IPS DF 19.7 (cell line): Measurements from ENCODE around the gene TRIM40.

Experiments used
- DNase-seq: peaks from one replicate; pipeline ENCODE4 v3.0.0-alpha.2; 2013; ENCODE audit warnings: low read depth, low spot score

The TRIM40 gene

GRCh38 chr6:30147096-30147495 lies 11.2 kb downstream of the TRIM40 start:
- DNase-seq: no peak

DNA sequence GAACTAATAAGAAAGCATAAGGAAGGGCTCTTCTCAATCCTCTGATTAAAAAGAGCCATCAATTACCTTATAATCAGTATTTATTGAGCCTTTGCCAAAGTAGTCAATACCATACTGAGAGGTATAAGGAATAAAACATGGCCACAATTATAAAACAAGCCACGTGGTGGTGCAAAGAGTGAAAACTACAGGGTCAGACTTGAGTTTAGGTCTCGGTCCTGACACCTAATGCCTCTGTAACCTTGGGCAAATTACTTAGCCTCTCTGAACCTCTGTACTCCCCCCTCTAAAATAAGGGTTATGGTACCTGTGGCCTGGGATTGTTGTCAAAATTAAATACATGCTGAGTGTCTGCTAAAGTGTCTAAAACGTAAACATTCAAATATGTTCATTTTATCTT lies 13.3 kb downstream of the TRIM40 start:
- no peak for DNase-seq

- DNase-seq: no peak
These were observed 14.1 kb downstream of the TRIM40 start for GRCh38 chr6:30149858-30150550.

- no peak for DNase-seq
These were observed 14.9 kb downstream of the TRIM40 start for GRCh38 chr6:30150671-30151395.

DNA sequence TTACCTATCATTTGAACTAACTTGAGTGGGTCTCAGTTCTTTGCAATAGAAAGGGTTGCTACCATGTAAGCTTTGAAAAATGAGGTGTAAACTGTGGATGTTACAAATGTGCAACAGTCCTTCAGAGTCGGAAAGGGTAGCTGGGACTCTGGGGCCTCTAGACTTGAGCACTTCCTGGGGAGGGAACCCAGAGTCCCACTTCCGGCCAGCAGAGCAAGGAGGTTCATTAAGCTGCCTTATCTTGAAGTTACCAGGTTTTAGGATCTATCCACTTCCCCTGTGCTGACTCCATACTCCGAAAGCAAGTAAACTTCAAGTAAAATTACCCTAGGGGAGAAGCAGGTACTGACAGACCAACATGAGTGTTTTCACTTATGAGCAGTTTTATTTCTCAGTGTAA lies 15.6 kb downstream of the TRIM40 start:
- no peak for DNase-seq

GRCh38 chr6:30152016-30152673 lies 16.2 kb downstream of the TRIM40 start:
- no peak for DNase-seq

DNA sequence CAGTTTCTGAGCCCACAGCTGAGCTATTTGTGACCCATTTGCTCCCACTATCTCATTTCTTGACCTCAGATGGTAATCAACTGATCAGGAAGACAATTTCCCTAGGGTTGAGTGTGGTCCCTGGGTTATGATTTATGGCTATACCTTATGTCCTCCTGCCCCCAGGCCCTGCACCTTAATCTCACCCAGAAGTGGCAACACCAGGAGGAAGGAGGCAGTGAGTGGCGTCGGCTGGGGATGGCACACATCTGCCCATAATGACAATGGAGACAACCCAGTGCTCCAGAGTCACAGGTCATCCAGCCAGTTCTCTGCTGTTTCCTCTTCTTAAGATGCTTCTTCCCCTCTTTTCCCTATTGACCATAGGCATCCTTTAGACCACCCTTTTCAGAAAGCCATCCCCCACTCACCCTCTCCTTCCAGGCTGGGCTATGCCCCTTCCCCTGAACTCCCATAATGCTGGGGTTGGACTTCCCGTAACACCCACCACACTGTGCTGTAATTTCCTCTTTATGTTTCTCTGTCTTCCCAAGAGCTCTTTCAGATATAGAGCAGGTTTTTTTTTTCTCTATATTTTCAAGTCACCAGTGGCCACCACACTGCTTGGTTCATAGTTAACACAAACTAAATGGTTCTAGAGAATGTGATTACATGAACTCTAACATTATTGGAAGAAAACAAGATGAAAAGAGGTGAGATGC lies 17.1 kb downstream of the TRIM40 start:
- no peak for DNase-seq

GRCh38 chr6:30154061-30154460 lies 18.1 kb downstream of the TRIM40 start:
- DNase-seq: no peak

- DNase-seq: no peak
These were observed 19.0 kb downstream of the TRIM40 start for GRCh38 chr6:30154709-30155519.

DNA sequence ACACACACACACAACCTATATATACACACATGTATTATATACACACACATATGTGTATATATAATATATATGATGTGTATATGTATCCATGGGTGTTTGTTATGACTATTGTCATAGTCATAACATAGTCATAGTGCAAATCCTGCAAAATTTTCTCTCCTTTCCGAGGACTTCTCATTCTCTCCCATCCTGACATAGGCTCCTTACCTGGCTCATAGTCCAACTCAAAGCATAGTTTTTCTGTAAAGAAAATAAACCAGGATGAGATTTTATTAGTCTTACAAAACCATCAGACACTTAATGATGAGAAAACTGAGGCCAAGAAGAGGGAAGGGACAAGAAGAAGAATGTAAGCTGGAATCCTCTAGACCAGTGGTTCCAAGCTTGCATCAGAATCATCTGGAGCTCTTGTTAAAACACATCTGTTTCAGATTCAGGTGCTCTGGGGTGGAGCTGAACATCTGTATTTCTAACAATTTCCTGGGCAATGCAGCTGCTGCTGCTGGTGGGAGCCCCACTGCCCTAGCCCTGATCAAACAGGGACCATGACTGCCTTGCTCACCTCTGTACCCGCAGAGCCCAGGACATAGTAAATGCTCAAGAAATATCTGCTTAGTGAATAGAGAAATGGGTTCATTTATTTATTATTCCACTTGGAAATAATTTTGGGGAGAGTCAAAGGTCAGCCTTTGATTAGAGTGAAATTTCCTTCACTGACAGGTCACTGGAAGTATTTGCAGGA lies 19.8 kb downstream of the TRIM40 start:
- DNase-seq: no peak

DNA sequence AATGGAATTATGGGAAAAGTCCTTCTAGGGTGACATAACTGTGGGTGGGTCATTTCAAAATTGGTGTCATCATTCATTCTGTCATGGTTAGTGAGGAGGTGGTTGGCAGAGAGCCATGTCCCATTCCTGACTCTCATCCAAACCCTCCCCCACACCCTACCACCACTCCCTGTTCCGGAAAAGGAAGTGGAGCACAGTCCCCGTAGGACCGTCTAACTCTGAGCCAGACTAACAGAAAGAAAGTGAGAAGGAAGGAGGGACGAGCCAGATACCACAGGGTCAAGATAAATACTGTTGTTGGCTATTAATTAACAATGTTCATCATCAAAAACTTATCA lies 20.3 kb downstream of the TRIM40 start:
- no peak for DNase-seq

- DNase-seq: no peak
These were observed 20.8 kb downstream of the TRIM40 start for GRCh38 chr6:30156774-30157173.

GRCh38 chr6:30157581-30157980 lies 21.6 kb downstream of the TRIM40 start:
- no peak for DNase-seq

DNA sequence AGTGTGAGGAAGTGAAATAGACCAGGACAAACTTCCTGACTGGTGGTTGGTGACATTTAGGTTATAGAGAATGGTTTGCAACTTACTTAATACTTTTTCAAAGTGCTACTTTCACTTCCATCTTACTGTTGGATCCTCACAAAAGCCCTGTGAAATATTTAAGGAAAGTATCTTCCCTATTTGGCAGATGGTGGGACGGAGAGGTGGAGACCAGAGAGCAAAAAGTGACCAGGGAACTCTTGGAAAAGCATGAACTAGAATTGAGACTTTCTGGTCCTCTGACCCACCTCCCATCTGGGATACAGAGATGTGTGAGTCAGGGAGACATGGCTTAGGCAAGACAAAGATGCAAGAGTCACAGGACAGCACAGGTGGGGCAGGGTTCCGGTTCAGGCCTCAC lies 22.1 kb downstream of the TRIM40 start:
- no peak for DNase-seq

DNA sequence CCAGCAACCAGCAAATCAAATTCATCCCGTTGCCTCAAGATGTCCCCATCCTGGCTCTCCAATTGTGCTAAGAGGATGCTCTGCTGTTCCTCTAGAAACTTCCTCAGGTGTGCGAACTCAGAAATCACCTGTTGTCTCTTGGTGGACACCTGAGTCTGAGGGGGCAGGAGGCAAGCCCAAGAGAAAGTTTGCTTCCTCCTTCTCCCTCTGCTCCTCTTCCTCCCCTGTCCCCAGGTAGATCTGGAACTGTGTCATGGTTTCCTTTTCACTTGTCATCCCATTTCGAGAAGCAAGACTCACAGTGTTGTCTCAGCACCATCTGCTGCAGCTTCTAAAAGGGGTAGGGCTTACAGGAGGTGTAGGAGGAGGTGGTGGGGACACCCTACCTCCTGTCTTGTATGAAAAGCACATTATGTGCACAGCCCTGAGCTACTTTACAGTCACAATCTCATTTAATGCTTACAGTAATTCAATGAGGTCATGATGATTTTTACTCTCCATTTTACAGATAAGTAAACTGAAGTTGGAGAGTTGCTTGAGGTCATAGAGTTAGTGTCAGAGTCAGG lies 22.6 kb downstream of the TRIM40 start:
- DNase-seq: no peak

DNA sequence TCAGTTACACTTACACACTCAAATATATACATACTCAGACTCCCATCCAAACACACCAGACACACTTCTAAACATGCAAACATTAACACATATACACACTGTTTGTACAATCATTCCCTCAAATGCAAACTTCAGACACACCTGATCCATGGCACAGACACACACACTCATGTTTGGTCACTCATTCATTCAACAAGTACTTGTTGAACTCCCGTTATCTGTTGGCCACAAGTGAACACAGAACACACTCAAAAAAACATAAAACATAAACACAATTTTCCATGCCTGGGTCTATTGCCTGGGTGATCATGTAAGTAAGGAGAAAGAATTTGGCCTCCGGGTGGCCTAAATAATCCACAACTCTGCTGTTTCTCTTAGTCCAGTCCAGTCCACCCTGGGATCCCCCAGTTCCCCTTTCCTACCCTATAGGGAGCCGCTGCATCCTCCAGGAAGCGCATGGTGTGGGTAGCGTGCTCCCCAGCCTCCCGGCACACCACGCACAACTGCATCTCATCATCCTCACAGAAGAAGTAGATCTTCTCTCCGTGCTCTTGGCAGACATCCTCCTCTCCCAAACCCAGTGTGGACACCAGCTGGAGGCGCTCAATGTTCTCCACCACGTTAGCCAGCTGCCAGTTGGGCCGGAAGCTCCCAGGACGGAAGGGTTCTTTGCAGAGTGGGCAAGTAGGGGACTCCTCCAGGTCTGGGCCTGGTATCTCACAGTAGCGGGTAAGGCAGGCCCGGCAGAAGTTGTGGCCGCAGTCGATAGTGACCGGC lies 24.3 kb downstream of the TRIM40 start:
- no peak for DNase-seq

DNA sequence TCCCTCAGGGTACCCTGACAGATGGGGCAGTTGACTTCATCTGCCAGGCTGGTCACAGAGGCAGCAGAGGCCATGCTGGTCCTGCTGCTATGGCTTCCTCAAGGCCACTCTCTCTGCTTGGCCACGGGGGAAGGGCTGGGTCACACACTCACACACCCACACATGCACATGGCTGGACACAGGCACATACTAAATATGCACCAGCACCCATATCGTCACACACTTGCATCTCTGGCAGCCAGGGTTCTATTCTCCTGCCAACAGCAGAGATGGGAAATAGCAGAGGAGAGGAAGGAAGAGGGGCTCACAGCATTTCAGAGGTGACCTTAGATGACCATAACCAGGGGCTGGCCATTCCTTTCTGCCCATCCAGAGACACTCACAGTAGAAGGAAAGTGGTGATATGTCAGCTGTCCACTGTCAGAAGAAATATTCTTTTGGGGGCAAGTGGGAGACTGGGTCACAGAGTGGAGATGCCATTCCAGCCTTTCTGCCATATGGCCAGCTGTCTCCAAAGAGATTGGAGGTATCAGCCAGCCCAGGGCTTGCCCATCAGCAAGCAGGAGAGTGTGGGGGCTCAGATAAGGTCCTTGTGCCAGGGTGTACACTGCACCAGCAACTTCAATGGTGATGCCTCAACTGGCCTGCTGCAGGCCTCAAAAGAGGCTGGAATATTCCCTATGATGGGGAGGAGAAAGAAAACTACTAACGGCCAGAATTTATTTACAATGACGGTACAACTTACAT lies 25.0 kb downstream of the TRIM40 start, which contains the start of gene TRIM10:
TRIM10 (minus strand) TSS at position 427 of the 747 bp plus-strand sequence; CDS start at position 74, 353 bp downstream.
- no peak for DNase-seq

- DNase-seq: no peak
These were observed 26.5 kb downstream of the TRIM40 start for GRCh38 chr6:30162265-30163089.
